Measurements from ENCODE around the gene POU2AF2.
"Not testable (repeated sequence)": the region's sequence is repeated elsewhere in the genome, so short reads cannot be mapped to it uniquely, and the experiment has no call there.

POU2AF2 gene

DNA sequence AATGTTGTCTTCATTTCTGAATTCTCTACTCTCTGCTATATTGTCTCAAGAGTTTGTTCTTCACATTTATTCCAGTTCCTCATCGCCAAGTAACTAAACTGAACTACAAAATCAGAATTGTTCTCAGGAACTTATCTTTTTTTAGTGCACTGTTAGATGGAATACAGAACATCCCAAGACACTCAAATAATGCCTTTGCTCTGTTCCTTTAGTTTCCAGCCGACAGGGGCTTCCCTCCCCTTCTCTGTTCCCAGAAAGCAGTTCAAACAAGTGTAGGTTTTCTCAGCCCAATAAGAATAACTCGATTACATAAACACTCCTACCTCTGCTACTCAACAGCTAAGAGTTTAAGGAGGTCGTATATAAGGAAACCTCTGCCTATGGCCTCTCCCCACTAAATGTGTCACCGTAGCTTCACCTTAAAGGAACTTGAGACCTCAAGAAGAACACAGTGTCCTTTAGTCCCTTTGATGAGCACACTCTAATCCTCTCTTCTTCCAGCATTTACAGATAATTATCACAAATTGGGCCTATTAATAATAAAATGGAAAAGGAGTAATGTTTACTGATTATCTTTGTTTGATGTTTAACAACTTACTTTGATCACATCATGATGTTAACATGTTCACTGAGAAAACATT, 59.8 kb downstream of the POU2AF2 start:
- no peak for DNase-seq

DNA sequence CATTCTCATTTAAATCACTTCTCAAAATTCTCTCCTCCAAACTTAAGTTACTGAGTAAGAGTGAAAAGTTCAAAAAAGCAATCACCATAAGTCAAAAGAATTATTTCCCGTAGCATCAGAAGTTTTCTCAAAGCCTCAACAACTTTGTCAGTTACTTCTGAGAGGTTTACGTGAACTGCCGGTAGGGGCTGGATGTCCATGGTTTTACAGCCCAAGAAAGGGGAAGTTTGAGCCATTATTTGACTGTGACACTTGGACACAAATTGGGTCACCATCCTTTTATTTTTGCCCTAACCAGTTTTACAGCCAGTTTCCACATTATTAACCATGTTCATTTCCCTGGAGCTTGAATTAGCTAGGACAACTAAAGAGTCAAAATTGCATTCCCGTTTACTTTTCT, 60.4 kb downstream of the POU2AF2 start:
- no peak for DNase-seq

DNA sequence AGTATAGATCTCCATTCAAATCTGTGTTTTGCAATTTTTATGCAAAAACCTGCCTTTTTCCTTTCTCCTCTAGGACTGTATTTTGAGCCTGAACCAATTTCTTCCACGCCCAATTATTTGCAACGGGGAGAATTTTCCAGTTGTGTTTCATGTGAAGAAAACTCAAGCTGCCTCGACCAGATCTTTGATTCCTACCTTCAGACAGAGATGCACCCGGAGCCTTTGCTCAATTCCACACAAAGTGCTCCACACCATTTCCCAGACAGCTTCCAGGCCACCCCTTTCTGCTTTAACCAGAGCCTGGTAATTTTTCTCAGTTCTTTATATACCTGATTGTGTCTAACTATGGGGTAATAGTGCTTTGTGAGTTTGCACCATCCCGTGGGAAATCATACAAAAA, 60.8 kb downstream of the POU2AF2 start:
- no peak for DNase-seq

DNA sequence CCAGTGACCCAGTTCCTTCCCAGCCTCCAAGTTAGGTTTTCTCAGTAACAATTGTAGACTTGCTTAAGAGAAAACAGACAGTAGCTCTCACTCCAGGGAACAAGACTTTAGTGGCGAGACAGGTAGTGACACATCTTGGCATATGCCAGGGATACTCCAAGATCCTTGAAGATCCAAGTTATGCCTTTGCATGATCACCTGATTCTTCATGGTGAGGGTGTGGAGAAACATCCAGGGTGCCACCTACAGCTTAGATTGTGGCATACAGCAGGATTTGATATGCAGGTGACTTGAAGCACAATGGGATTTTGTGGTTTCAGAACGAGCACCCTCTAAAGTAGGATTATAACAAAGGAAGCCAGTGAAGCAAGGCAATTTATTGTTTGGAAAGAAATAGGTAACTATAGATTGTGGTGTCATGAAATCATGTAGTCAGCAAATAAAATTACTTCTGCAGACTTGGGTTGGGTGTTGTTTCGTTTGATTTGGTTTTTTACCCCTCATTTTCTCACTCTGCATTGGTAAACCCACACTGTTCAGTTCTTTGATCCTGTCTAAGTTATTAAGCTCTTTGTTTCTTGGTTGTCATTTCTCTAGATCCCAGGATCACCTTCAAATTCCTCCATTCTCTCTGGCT, 62.1 kb downstream of the POU2AF2 start:
- no peak for DNase-seq

DNA sequence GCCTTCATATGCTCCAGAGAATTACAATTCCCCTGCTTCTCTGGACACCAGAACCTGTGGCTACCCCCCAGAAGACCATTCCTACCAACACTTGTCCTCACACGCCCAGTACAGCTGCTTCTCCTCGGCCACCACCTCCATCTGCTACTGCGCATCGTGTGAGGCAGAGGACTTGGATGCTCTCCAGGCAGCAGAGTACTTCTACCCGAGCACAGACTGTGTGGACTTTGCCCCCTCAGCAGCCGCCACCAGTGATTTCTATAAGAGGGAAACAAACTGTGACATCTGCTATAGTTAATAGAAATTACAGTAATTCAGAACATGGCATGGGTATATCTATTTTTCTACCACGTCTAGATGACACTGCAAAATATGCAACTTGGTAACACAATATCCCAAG, 62.6 kb downstream of the POU2AF2 start:
- no peak for DNase-seq

DNA sequence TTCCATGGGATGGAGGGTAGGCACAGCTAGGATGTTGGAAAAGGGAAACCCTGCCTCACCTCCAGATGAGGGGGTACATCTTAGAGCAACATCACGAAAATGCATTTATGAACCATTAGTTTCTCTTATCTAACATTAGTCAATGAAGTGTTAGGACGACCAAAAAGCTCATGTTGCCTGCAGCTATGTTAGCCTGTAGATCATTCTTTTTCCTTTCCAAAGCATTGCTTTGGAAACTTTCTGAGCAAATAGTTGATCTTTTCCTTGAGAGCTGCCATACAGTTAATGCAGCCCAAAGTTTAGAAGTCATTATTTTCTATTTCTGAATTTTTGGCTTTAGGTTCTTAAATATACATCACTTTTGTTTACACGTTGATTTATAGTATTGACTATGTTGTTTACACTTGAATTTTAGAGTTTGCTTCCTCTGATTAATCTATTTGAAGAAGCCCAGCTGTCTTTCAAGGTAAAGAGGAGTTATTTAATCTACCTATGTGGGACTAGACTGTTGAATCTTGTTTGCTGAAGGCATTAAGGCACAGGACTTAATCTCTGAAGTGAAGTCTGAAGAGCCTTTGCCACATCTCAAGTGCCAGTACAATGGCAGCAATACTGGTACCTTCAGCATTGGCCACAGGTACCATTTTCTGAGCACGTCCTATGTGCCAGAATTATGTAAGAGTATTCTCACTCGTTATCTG, 63.8 kb downstream of the POU2AF2 start:
- no peak for DNase-seq

DNA sequence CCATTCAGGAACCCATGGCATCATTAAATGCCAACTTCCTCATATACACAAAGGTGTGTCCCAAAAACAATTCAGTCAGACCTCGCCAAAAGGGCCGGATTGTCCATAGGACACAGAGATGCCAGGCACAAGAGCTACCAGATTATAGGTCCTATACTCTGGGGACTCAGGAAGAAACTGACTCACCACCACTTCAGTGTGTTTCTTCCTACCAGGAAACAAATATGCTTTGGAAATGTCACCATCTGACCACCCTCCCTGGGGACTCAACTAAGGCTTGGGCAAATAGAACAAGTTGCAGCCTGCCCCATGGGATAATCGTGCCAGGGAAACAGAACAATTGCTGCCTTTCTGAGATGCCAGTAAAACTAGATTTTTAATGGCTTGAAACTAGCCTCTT, 64.6 kb downstream of the POU2AF2 start:
- DNase-seq: no peak

DNA sequence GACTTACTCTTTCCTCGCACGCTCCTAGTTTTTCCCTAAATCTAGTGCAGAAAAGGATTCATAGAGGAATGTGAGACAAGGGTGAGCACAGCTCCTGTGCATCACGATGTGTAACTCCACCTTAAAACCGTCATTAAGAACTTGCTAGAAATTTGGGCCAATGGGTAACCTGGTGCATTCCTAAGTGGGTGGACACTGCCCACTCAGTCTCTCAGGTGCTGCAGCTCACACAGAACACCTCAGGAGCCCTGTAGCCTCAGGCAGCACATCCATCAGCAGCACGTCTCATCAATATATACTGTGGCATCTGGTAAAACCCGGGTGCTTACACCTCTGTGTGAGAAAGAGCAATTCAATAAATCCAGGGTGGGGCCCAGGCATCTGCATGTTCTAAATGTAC, 65.2 kb downstream of the POU2AF2 start:
- no peak for DNase-seq

DNA sequence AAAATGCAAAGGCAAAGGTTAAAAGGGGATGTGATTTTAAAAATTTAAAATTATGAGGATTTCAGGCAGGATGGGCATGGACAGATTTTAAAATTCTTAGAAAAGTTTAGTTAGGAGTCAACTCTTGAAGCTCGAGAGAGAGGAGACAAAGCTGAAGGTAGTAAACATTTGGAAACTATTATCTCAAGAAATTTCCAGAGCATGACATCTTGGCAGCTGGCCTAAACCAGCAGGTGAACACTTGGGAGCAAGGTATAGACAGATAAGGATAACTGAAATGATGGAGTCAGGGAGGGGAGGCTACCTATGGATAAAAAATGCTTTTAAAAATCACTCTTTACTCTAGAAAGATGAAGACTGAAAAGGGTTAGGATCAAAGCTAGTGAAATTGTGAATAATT, 66.6 kb downstream of the POU2AF2 start:
- DNase-seq: no peak

DNA sequence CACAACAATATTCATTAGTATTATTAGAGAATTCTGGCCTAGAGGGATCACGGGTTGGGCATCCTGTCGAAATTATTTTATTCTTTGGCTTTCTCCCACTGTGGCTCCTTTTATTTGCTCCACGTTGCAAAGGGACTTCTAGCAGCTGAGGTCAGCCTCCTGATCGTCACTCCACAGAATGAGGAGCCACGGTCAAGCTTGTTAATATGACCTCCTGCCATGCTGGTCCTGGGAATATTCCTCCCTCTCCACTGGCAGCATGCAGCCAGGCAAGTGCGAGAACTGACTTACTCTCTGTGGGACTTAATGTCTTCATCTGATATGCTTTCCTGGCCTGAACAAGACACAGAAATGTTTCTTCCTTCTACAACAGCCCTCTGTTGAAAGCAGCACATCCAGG, 73.8 kb downstream of the POU2AF2 start:
- DNase-seq: no peak

DNA sequence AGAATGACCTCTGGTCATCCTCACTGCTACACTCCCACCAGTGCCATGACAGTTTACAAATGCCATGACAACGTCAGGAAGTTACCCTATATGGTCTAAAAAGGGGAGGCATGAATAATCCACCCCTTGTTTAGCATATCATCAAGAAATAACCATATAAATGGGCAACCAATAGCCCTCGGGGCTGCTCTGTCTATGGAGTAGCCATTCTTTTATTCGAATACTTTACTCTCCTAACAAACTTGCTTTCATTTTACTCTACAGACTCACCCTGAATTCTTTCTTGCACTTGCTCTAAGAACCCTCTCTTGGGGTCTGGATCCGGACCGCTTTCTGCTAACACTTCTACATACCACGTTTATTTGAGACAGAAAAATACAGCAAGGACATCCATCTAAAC, 74.7 kb downstream of the POU2AF2 start:
- DNase-seq: not testable (repeated sequence)

DNA sequence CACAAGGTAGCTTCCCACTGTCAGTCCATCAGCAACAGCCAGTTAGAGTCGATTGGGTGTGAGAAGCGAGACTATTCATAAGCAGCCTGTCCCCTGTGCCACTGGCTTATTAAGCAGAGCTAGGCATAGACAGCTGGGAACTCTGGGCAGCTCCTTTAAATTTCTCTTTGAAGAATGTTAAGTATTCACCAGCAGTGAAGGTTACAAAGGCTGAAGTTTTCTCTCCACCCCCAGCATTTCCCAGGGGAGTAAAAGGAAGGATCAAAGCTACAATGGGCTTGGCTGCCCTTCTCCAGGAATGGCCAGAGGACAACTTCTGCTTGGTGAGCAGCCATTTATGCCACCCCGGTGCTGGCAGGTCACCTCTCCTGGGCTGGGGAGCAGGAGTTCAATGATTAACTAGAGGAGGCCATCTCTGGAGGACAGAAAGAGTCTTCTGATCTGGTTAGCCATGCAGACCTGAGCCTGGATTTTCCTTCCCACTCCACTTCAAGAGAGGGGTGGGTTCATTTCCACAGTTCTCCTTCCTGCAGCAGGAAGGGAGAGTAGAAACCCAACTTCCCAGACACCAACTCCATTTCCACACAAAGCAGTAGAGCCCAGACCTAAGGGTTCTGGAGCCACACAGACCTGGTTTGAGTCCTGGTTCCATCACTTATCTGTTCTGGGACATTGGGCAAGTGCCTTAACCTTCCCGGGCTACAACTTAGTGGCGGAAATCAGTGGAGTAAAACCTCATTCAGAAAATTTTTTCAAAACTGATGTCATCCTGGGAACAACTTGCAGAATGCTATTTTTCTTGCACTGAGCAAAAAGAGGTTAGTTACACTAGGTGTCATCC, 75.4 kb downstream of the POU2AF2 start:
- DNase-seq: no peak

DNA sequence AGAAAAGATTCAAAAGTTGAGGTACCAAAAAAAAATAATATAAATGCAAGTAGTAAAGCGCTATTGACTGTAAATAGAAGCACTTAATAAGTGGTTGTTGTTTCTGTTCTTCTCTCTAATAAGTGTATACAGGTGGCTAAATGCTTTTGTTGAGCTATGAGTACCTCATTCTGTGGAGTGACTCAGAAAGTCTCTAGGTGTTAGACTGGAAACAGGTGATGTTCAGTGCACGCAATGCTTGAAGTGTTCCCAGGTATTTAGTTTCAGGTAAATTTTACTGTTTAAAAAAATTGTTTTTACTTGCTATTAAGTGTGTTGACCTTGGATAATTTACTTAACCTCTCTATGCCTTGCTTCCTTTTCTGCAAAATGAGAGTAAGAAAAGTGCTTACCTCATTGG, 77.0 kb downstream of the POU2AF2 start:
- no peak for DNase-seq

DNA sequence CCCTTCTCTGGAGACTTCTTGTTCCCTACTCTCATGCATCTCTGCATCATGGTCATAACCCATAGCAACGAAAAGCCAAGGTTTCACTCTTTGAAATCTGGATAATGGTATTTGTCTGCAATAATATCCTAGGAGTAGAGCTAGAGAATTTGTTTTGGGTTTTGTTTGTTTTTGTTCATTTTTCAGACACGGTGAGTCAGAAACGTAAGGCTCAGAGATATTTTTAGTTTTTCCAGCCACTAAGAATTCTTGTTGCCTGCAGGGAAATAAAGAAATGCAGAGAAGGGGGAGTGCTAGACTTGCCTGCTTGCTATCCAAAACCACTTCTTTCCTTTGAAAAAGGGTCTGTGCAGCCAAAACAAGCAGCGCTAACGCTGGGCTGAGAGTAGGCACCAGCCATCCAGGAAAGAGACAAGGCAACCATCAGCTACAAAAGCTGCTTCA, 78.8 kb downstream of the POU2AF2 start:
- DNase-seq: no peak

DNA sequence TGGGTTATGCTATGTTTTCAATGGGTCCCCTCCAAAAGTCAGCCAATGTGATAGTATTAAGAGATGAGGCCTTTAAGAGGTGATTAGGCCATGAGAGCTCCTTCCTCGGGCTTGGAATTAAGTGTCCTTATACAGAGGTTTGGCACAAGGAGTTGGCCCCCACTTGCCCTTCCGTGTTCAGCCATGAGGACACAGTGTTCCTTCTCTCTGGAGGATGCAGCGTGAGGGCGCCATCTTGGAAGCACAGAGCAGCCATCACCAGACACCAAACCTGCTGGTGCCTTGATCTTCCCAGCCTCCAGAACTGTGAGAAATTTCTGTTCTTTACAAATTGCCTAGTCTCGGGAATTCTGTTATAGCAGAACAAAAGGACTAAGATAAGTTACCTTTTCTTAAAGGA, 79.7 kb downstream of the POU2AF2 start:
- DNase-seq: no peak

DNA sequence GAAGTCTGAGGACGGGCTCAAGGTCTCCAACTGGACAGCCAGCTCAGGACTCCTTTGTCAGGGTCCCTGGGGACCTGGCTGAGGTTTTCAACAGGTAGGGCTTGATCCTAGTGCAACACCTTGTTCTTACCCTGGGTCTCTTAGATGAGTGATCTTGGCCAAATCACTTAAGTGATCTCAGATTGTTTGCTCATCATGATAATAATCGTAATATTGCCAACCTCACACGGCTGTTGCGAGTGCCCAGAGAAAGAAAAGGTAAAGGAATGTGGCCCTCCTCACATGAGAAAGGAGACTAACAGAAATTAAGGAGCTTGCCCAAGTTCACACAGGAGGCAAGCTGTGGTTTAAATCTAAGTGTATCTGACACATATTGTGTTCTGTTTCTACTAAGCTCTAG, 81.3 kb downstream of the POU2AF2 start:
- DNase-seq: no peak

DNA sequence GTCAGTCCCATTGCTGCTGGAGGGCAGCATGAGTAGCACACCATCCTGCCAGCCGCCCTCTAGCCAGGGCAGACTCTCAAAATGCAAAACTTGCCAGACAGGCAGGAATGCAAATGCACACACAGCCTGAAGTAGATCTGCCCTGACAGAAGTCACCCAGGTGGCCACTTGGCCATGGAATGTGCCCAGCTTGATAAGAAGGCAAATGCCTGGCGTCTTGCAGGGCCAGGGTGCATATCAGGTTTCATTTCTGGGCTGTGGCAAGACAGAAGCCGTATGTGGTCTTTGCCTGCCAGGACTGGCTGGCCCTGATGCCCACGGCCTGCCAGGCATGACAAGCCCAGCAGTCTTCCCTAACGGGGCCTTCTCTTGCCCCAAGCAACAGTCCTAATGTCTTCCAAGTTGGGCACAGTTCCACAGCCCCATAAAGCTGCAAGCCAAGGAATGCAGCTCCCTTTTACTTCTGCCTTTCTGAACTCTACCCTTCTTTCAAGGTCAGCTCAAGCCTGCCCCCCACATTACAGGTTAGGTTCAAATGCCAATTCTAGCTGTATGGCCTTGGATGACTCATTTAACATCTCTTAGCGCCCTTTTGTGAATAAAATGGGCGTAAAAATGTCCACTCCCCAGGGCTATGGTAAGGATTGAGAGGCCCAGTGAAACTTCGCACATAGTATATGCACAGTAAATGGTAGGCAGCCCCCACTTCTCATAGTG, 82.5 kb downstream of the POU2AF2 start:
- no peak for DNase-seq

DNA sequence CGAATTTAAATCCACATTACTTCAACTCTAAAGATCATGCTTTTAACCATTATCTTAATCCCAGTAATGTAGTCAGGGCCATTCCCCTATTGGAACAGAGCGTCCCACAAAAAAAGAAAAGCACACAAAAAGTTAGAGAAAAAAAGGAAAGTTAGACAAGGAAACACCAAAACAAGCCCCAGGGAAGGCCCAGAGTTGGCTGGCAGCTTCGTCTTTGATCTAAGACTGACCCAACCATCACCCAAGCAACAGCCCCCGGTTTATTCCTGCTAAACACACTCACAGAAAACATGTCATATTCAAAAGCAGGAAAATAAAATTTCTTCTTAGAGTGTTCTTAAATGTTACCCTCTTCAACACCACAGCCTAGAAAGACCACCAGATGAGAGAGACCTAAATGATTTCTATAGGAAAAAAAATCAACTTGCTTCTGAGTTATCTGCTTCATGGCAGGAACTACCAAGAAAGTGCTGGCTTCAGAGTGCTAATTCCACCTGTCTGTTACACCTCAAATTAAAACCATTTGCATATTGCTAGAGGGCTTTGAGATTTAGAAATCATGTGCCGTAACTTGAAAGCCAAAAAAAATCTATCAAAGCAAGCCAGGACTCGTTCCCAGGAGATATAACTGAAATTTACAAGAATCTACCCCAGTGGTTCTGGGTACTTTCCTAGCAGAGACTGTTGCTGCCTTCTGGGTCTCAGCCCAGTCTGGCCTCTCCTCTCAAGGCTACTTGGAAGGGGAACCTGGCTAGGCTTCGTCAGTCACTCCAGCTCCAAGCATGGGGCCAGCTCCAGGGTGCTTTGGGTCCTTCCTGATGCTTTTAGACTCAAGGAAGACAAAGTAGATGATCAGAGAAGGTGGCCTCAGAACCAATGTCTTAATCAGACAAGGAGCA, 84.0 kb downstream of the POU2AF2 start:
- no peak for DNase-seq

DNA sequence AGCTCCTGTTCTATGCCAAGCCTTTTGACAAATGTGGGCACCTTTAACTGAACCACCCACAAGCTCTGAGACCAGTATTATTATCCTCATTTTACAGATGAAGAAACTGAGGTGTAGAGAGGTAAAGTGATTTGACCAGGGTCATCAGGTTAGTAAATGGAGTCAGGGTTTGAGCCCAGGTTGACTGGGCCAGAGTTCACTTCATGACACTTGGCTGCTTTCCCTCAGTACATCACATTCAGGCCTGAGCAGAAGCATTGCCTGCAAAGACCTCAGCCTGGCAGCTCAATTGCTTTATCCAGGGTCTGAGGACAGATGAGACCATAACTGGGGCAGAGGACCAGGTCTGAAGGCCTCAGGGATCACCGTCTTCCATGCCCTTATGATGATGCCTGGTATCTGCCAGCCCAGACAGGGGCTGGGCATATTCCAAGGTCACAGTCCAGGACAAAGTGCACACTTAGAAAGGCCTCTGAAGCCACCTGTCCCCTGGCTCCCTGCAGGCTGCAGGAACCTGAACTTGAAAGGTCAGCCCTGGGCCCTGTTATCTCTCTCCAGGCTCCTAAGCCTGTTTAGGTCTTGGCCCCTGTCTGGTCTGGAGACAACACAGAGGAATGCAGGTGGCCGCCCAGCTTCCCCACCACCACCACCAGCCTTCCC, 84.8 kb downstream of the POU2AF2 start:
- no peak for DNase-seq

DNA sequence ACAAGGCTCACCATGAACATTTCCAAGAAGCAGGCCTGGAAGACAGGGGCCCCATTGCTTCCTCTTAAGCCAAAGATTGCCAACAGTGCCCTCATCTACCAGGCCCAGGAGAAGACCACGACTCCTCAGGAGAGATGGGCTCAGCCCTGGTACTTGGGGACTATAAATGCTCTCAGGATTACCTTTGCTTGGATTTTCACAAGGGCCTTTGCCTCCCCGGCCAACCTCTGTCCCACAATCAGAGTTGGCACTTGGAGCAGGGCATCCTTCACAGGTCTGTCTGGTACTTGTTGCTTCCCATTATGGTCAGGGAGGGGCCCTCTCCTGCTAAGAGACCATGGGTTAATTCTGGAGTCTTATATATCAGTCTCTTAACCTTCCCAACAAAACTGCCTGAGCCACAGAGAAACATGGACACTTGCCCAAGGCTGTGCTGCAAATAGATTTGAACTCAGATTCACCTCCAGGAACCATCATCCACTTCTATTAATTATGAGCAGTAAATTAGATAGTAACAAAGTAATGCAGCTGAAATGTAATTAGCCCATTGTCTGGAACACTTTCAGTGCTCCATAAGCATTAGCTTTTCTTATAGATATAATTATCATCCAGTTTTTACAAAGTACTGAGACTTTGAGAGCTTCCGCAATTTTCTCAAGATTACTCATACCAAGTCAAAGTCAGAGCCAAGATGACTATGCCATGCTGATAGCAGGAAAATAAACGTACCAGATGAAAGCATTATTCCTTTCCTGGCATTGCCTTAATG, 86.4 kb downstream of the POU2AF2 start:
- DNase-seq: no peak

Measured in effector CD4-positive, alpha-beta T cell (primary cell).